BJ (cell line): ENCODE results near the gene TMEM225B. TPM values are rescaled to one million over a fixed set of nuclear protein-coding genes. Genes with fewer than 3 reads are reported as not detected.

Source experiments
- CTCF ChIA-PET: fragments of 350-600 bp; formaldehyde crosslinking; extraction: SDS; loops from one replicate; lab custom pipeline; 2021; ENCODE audit warnings: antibody characterized with exemption, inconsistent platforms; lab: Yijun Ruan, JAX
- POLR2A ChIA-PET: fragments of 300-600 bp; sonication (Branson Sonifier 250); formaldehyde crosslinking; extraction: SDS; loops from one replicate; lab custom pipeline; 2021; ENCODE audit warnings: antibody characterized with exemption; lab: Charles Lee
- DNase-seq: peaks from one replicate; pipeline ENCODE4 v3.0.0-alpha.2; 2011; ENCODE audit warnings: low read depth
- H3K27me3 ChIP-seq: 2 replicates; pipeline ENCODE4 v1.6.0; 2011; ENCODE audit warnings: low read length; ENCODE audit not compliant: control insufficient read depth, insufficient read depth
- H3K36me3 ChIP-seq: 2 replicates; pipeline ENCODE4 v1.5.1; 2011; ENCODE audit warnings: low read length; ENCODE audit not compliant: control insufficient read depth, insufficient read depth
- H3K4me3 ChIP-seq: 2 replicates; pipeline ENCODE4 v1.5.1; 2011; ENCODE audit warnings: low read depth, mild to moderate bottlenecking, control low read depth, low read length
- CTCF ChIP-seq: IDR thresholded peaks from 2 replicates; pipeline ENCODE4 v1.5.1; 2011; ENCODE audit warnings: low read depth, mild to moderate bottlenecking, control low read depth, inconsistent platforms, low read length, moderate library complexity; ENCODE audit not compliant: insufficient read depth
- polyA plus RNA-seq: library from polyadenylated mRNA; depleted of rRNA; stranded (reverse); fragments of >200 nt; gene quantifications from 2 replicates; pipeline ENCODE4 v1.2.3, GENCODE V29; 2011

TMEM225B gene
- polyA plus RNA-seq, 1 experiment, result 1.2 TPM

DNA sequence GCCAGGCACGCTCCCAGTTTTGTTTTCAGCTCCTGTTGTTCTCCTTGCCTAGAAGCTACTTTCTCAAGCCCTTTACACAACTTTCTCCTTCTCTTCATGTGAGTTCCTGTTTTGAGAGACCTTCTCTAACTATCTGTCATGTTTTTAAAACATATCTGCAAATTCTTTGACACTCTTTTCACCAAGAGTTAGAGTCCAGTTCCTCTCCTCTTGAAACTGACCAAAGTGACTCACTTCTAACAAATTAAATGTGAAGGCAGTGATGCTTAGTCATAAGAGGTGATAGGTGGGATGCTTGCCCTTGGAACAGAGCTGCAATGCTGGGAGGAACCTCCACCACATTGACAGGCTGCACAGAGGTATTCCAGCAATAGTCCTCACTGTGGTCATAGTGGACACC, 44.0 kb downstream of the TMEM225B start:
- DNase-seq, result no peak
- no peak for TF ChIP-seq CTCF
- ChIA-PET CTCF (no interaction called here), POLR2A (no interaction called here)
- 0 out of 2 replicates have a peak, but pooled peaks cover 1% of the 10 kb centered on the region for H3K36me3 ChIP-seq
- no peak overlapping the region for H3K4me3 ChIP-seq
- H3K27me3 ChIP-seq, result no peaks in the 10 kb centered on the region

- CTCF ChIA-PET, result no interaction called here
- Histone ChIP-seq H3K36me3 (0 out of 2 replicates have a peak, but pooled peaks cover 1% of the 10 kb centered on the region), H3K4me3 (no peak overlapping the region), H3K27me3 (no peaks in the 10 kb centered on the region)
- TF ChIP-seq CTCF, result no peak
- DNase-seq, result no peak
- POLR2A ChIA-PET, result no interaction called here
These were observed 45.4 kb downstream of the TMEM225B start for GRCh38 chr7:99643464-99643863.

DNA sequence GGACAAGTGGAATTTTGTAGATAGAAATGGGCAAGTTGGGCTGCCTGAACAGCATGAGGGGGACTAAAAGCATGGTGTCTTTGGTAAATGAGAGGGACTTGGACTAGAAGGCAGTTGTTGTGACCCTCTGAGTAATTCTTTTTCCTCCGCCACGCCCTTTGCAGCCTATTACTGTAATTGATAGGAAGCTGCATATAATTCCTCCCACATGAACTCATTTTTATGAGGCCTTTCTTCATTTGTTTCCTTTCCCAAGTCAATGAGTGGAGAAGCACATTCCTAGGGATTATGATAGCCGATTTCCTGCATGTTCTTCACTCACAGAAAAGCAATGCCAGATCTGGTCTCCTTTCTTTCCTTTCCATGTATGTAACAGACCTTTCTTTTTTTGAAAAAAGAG, 46.4 kb downstream of the TMEM225B start:
- Histone ChIP-seq H3K27me3 (no peaks in the 10 kb centered on the region), H3K4me3 (no peak overlapping the region), H3K36me3 (no peaks in the 10 kb centered on the region)
- no peak for TF ChIP-seq CTCF
- CTCF ChIA-PET, result no interaction called here
- peak; percentile 17 for DNase-seq
- POLR2A ChIA-PET, result no interaction called here

DNA sequence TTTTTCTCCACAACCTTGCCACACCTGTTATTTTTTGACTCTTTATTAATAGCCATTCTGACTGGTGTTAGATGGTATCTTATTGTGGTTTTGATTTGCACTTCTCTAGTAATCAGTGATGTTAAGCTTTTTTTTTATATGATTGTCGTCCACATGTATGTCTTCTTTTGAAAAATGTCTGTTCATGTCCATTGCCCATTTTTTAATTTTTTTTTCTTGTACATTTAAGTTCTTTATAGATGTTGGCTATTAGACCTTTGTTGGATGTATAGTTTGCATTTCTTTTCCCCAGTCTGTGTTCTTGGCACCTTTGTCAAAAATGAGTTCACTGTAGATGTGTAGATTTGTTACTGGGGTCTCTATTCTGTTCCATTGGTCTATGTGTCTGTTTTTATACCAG, 47.5 kb downstream of the TMEM225B start:
- POLR2A ChIA-PET, result no interaction called here
- DNase-seq, result no peak
- TF ChIP-seq CTCF, result no peak
- Histone ChIP-seq H3K4me3 (no peak overlapping the region), H3K36me3 (no peaks in the 10 kb centered on the region), H3K27me3 (no peaks in the 10 kb centered on the region)
- CTCF ChIA-PET, result no interaction called here

GRCh38 chr7:99648843-99649242, 50.8 kb downstream of the TMEM225B start:
- TF ChIP-seq CTCF, result no peak
- no peaks in the 10 kb centered on the region for H3K36me3 ChIP-seq
- POLR2A ChIA-PET, result no interaction called here
- no peak overlapping the region for H3K4me3 ChIP-seq
- DNase-seq, result no peak
- CTCF ChIA-PET, result no interaction called here
- H3K27me3 ChIP-seq, result no peaks in the 10 kb centered on the region
